Measurements from ENCODE around the gene OPALIN.
"Not testable (repeated sequence)": the region's sequence is repeated elsewhere in the genome, so short reads cannot be mapped to it uniquely, and the experiment has no call there.

Gene OPALIN

DNA sequence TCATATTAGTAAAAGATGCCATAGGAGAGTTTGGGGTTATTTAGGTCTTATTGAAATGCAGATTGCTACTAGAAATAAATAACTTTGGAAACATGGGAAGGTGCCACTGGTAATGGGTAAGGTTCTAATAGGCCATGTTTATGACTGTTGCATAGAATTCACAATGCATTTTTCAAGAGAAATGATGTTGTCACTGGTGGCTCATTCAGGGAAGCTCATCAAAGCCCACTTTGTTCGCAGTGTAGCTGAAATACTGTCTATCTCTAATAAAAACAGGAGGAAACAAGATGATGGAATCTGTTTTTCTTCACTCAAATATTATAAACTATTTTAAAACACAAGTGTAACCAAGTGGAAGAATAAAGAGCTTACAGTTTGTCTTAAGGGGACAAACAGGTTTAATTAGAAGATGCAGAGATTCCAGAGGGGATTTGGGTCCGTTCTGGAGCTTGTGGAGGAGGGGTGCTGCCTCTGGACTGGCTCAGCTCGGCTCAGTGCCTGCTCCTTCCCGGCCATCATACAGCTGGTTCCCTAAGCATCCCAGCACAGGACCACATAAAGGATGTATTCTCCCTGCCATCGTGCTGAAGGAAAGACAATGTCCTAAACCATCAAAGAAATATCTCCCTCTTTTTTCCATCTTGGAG, 20.4 kb downstream of the OPALIN start:
- peak; percentile 69 for DNase-seq (ENCODE audit: low spot score)

DNA sequence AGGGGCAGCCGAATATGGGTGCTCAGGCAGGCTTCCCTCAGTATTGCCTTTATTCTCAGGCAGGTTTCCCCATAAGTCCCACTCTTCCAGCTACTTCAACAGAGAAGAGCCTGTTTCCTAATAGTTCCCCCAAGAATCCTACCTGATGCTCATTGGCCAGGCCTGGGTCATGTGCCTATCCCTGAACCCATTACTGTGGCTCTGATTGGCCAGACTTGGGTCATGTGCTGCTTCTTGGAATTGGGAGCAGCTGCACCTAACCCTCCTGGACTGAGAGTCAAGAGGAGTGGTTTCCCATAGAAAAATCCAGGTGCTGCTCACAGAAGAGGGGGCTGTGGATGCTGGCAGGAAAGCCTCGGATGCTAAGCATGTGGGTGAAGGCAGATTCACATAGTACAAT, 21.7 kb downstream of the OPALIN start:
- no peak for DNase-seq (ENCODE audit: low spot score)

DNA sequence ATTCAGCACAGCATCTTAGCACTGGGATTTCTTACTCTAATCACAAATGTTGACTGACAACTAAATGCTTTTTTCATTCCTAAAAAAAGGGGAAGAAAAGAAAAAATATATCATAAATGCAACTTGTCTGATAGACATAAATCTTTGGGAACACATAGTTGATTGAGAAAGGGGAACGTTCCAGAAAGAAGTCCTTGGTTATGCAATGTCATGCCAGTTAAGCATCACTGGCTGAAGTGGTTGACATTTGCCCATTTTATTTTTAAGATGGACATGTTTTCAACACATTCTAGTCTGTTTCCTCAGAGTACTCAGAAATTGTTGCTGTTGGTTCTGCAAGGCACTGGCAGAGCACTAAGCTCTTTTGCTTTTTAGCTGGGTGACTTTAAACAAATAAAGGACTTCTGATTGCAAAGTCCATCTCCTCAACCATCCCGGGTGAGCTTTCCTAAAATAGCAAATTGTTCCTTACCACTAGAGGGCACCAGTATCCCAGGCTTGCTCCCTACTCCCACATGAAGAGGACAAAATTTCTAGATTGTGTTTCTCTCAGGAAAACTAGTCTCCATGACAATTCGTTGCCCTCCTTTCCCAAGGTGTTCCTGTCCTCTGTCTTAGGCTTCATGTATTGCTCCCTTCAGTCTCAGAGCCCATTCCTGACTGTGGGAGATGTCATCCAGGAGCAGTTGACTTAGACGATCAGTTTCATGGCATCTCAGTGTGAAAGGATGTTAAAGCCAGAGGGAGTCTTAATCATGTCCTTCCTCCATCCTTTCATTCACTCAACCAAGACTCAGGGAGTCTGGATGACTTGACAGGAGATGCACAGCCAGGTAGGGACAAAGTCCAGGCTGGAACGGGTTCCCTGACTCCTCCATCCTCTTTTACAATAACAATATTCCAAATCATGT, 23.9 kb downstream of the OPALIN start:
- peak; percentile 77 for DNase-seq (ENCODE audit: low spot score)

DNA sequence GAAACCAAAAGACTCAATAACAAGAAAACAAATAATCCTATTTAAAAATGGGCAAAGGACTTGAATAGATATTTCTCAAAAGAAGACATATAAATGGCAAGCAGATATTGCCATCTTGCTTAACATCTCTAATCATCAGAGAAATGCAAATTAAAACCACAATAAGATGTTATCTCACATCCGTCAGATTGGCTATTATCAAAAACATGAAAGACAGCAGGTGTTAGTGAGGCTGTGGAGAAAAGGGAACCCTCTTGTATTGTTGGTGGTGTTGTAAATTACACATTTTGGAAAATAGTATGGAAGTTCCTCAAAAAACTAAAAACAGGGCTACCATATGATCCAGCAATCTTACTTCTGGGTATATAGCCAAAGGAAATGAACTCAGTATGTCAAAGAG, 25.7 kb downstream of the OPALIN start:
- no peak for DNase-seq (ENCODE audit: low spot score)

DNA sequence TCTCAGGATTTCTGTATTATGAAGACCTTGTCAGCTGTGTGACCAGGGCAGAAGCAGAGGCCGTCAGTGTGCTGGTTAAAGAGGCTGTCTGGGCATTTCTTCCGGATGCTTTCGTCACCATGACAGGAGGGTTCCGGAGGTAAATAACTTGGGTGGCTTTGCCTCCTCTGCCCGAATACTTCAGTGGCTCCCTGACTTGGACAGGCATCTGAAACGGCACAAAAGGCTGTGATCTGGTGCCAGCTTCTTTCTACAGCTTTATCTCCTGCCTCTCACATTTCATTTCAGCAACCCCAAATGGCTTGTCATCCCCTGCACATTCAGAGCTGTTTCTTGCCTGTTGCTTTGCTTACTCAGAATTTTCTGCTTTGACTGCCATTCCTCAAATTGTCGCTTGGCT, 31.3 kb downstream of the OPALIN start:
- no peak for DNase-seq (ENCODE audit: low spot score)

DNA sequence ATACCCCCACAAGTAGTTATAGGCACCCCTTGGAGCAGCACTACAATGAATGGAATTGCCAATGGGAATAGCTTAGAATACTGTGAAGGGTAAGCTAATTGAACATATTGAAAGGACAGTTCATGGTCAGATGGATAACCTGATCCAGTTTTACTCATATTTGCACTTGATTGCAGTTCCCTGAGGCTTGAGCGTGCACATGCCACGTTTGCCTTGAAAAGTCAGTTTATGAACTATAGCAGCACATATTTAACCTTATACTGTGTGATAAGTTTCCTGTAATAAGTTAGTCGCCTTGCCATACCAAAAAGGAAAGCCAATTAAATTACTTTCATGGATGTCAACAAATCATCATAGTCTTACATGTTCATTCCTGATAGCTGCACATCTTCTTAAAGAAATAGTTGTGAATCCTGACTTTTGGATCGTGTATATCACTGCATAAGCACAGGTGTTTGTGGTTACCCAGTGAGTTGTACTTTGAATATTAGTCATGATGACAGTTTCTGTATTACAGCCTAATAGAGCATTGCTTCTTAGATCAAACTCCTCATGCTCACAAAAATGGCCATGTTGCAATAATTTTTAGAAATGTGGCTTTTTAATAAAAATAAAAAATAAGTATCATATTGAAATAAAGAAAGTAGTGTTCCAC, 33.0 kb downstream of the OPALIN start:
- no peak for DNase-seq (ENCODE audit: low spot score)

DNA sequence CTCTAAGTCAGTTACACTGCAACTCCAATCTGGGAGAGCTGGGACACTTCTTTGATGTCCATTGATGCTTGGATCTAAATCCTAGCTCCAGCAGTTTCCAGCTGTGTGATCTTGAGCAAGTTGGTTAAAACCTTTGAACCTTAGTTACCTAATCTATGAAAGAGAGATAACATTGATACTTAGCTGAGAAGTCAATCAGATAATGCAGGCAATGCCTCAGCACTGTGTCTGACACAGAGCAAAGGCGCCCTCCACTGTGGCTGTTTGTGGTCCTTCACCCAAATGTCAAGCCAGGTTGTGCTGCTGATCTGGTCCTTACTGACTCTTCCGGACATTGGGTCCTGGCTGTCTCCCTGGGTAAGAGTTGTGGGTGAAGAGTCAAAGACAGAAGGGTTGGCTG, 34.4 kb downstream of the OPALIN start:
- DNase-seq (ENCODE audit: low spot score), result no peak

DNA sequence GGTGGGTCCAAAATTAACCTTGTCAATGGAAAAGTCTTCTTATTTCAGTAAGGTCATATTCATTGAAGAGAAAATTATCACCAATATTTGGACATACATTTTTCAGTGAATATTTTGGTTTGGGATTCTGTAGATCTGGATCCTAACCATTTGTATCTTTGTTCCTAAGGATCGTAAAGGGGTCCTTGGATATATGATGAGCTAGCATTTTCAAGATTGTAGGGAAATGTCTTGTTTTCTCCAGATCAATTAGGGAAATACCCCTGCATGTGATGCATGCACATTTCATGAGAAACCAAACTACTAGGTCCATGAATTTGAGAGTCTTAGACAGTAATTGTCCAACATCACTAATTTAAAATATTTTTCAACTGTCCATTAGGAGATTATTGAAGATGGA, 36.5 kb downstream of the OPALIN start:
- no peak for DNase-seq (ENCODE audit: low spot score)

DNA sequence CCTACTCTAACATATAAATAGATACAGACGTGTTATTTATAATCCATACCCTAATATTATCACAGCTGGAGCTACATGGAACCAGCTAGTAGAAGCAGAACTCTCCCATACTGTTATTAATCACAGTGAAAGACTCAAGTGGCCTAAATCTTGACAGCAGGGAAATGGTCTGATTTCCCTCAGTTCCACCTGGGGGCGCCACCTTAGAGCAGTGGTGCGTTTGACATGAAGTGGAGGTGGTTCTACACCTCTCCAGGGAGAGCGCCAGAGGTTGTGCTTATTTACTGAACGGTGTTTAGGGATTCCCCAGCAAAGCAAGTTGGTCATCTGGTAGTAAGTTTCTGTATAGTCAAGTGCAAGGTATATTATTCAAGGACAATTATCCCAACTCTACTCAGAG, 37.0 kb downstream of the OPALIN start:
- DNase-seq (ENCODE audit: low spot score), result no peak

DNA sequence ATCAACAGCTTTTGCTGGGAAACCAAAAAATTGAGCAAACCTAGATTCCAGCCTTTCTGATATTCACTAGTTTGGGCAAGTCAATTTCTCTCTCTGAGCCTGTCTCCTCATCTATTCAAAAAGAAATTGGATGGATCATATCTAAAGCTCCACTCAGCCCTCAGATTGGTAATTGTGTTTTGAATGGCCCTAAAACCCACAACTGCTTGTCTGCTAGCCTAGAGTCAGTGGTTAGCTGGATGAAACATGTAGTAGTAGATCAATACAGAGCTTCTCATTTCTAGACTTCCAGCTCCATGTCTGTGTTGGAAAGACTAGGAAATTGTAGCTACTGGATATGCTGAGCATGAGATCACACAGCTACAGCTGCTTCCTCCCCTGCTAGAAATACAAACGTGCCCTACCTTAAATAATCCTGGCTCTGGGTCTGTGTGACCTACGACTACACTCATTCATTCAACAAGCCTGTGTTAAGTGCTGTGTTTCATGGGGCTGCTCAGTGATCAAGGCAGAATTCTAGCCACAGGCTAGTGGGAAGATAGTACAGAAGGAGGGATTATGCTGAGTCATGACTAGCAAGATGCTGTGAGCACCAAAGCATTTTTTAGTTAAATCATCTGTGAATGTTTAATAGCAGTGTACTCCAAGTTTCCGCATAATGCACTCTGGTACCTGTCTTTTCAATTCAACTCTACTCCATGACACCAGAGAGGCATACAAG, 38.9 kb downstream of the OPALIN start:
- DNase-seq (ENCODE audit: low spot score), result no peak

DNA sequence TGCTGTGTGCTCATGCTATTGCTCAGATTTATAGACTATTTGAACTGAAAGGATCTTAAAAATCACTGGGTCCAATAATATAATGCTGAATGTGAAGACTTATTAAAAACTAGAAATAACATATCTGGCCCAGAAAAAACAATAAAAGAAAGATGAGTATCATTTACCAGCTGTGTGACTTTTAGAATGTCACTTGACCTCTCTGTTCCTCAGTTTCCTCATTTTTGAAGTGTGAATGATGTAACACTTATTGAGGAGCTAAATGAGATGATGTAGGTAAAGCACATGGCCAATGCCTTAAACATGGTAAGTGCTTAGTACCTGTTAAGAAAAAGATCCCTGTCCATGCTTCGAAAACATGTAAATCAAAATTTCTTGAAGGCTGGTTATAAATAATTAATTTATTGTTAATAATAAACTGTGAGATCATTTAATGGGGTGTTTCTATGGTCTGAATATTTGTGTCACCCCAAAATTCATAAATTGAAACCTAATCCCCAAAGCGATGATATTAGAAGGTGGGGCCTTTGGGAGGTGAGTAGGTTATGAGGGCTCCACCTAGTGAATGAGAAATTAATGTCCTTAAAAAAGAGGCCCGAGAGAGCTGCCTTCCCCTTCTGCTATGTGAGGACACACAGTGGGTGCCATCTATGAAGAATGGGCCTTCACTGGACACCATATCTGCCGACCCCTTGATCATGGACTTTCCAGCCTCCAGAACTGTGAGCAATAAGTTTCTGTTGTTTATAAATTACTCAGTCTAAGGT, 41.6 kb downstream of the OPALIN start:
- no peak for DNase-seq (ENCODE audit: low spot score)

DNA sequence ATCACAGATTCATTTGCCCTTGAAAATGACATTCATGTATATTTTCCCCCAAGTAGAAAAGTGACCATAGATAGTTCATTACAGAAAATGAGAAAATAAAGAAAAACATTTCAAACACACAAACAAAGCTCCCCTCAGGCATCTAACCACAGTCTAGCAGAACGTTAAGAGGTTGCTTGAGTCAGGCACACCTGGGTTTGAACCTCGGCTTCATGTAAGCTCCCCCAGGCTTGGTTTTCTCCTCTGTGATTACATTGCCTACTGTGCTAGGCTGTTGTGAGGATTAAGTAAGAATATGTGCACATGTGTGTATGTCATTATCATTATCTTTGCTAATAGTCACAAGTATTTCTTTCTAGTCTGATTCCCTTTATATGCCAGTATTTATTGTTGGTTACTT, 45.5 kb downstream of the OPALIN start:
- DNase-seq (ENCODE audit: low spot score), result no peak

DNA sequence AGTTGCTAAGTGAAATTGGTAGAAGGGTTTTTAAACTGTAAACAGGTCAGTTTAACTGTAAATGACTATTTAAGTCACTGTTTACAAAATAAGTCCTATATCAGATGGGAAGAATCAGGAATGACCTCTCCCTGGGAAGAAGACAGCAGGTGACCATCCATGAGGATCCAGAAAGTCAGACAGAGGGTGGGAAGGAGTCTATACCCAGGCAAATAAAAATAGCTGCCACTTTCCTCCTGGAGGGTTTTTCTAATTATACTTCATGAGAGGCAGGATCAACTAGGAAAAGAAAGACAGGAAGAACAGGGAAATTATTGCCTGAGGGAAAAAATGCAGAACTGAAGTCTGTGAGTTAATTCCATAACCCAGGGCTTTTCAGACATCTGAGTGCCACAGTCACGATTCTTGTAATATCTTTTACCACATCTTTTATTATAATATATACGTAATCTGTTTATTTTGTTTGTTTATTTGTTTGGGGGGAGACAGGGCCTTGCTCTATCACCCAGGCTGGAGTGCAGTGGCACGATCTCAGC, 47.6 kb downstream of the OPALIN start:
- DNase-seq (ENCODE audit: low spot score), result no peak

DNA sequence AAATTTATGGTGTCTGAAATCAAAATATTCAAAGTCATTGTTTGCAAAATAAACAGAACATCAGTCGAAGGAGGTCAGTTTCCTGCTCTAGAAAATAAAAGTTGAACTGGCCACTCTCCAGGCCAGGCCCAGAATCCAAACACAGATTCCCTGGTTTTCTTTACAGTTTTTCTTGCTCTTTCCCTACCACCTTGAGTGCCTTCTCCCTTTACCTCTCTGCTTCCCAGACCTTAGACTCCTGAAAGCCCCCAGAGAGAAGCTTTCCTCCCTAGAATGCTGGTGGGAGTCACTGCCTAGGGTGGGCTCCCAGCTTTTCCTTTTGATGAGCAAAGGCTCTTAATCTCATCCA, 48.5 kb downstream of the OPALIN start:
- no peak for DNase-seq (ENCODE audit: low spot score)

DNA sequence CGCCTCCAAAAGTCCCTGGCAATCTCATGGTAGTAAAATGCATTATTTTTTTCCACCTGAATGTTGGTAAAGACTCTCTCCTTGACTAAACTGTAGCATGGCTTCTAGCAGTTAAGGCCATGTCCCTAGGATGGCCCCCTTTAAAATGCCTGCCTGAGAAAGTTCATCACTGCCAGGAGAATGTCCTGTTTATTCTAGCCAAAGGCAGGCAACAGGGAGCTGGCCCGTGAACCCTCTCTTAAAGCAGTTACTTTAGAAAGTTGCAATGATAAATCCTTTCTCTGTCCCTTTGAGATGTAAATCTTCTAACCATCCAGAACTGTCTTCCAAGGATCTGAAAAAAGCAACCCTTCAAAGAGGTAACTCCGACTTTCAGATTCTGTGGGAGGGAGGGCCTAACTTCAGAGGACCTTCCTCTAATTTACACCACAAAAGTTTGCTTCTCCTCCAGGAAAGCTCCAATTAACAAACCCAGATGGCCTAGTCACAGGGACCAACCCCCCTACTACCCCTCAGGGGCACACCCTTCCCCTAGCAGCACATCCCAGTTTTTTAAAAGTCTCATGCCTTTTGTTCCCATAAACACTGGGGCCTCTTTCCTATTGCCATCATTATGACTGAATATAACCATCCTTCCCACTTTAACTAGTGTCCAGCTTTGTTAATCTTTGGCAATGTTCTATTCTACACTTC, 49.0 kb downstream of the OPALIN start:
- DNase-seq (ENCODE audit: low spot score), result no peak

DNA sequence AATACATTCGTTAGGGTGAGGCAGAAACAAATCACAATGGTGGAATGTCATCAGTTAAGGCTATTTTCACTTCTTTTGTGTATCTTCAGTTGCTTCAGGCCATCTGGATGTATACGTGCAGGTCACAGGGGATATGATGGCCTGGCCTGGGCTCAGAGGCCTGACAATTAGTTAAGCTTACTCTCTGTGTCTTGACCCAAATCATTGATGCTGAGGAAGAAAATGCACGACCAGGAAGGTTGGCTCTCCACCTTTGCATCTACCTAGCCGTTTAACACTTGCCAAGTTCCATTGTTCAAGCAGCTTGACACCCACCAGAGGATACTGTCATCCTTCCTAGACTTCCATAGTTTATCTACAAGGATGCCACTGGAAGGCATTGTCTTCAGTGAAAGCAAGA, 49.9 kb downstream of the OPALIN start:
- DNase-seq (ENCODE audit: low spot score), result not testable (repeated sequence)

DNA sequence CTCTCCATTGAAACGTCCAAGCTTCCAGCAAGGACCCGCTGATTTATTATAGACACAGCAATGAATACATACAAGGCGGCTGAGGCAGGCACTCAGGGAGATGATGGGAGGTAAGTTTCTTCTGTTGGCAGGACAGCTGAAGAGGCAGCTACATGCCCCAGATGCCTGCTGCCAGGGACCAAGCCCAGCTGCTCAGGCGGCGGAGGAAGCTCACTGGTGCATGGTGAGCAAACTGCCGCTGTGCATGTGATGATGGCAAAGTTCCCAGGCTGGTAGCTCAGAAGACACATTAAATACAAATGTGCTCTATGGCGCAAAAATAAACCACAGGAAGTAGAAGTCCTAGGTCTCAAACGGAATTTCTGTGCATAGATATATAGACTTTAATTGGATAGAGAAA, 52.3 kb downstream of the OPALIN start:
- DNase-seq (ENCODE audit: low spot score), result peak; percentile 59

DNA sequence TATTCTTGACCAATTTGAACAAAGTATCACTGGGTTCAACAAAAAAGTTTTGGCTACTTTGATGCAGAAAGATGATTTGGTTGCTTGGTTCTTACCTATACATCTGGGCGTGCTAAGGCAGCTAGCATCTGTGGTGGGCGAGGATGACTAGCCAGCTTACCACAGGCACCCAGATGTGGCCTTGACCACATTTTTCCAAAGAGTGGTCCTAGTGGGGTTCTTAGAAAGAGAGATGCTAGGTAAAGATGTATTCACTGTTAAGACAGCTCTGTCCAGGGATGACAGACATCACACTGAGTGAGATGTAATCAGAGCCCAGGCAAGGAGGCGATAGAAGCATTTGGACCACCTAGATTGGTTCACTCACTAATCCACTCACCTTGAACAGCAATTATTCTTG, 53.8 kb downstream of the OPALIN start:
- no peak for DNase-seq (ENCODE audit: low spot score)

DNA sequence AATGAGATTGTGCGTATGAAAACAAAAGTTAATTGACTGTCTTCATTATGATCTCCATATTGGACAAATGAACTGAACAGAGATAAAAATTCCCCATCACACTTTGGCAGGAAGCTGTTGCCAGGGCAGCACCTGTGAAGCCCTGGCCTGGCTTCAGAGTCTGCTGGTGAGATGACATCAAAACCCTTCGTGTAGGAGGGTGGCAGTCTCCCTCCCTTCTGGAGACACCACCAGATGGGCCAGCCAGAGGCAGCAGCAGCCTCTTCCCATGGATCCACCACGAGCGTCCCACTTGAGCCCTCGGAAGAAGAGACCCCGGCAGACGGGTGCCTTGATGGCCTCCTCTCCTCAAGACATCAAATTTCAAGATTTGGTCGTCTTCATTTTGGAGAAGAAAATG, 54.6 kb downstream of the OPALIN start, which contains the start of gene DNTT:
TSS of gene DNTT (plus strand) at position 205 of the 400 bp plus-strand sequence. CDS start at position 269, 64 bp downstream.
- DNase-seq (ENCODE audit: low spot score), result no peak

DNA sequence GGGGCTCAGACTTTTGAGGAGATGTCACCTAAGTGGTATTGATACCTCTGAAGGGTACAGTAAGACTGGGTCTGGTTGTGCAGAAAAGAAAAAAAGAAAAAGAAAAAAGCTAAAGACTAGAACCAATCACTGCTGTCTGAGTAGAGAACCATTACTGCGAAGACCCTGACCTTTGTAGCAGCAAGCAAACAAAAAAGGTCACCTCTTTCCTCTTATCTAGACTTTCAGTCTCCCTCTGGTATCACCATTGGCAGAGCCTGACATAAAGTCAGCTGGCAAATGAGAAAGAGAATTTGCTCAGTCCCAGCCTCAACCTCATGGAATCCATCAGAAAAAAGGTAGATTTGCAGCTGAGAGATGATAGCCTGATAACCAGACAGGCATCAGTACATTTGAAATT, 57.2 kb downstream of the OPALIN start:
- no peak for DNase-seq (ENCODE audit: low spot score)

DNA sequence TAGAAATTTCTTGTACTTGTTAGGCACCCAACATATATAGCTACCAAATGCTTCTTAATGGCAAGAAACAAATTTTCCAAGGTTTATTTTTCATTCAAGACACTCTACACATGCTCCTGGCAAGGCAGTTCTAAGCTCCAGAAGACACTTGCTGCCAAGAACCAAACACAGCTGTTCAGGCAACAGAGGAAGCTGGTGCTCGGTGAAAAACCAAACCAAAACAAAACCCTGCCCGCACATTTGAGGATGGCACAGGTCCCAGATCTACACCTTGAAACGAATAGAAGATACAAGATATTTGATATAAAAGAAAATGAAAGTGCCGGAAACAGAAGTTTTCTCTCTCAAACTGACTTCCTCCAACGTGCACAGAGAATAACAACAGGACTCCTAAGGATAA, 59.4 kb downstream of the OPALIN start:
- DNase-seq (ENCODE audit: low spot score), result no peak

All from globus pallidus (tissue), 1 donor.